ENCODE results near the gene OR2A7.
"Not testable (repeated sequence)": the region's sequence is repeated elsewhere in the genome, so short reads cannot be mapped to it uniquely, and the experiment has no call there.

DNA sequence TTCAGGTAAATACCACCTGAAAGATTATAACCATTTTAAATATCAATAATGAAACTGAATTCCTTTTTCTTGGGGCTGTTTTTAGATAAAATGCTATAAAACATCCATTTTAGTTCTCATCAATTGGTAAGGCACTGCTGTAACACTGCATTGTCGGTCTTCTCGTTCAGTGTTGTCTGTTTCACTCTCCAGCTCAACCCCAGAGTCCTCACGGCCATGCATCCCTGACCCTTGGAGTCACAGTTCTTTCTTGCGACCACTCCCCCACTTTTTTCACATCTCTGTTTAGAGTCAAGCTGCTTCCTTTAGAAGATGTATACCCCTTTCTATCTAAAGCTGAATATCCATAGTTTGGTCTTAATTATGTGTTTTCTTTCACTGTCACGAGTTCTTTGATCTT lies 17.6 kb downstream of the OR2A7 start:
- TF ChIP-seq POLR2AphosphoS5 (IDR thresholded peaks at IDR 0.05); POLR2A (IDR thresholded peaks at IDR 0.05; ENCODE audit: low read depth): not testable (repeated sequence)
- TF ChIP-seq, protein P1, sequence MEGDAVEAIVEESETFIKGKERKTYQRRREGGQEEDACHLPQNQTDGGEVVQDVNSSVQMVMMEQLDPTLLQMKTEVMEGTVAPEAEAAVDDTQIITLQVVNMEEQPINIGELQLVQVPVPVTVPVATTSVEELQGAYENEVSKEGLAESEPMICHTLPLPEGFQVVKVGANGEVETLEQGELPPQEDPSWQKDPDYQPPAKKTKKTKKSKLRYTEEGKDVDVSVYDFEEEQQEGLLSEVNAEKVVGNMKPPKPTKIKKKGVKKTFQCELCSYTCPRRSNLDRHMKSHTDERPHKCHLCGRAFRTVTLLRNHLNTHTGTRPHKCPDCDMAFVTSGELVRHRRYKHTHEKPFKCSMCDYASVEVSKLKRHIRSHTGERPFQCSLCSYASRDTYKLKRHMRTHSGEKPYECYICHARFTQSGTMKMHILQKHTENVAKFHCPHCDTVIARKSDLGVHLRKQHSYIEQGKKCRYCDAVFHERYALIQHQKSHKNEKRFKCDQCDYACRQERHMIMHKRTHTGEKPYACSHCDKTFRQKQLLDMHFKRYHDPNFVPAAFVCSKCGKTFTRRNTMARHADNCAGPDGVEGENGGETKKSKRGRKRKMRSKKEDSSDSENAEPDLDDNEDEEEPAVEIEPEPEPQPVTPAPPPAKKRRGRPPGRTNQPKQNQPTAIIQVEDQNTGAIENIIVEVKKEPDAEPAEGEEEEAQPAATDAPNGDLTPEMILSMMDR (IDR thresholded peaks at IDR 0.05), result not testable (repeated sequence)

Measured in esophagus muscularis mucosa (tissue), 3 donors.